Measurements from ENCODE around the gene LCLAT1.

DNA sequence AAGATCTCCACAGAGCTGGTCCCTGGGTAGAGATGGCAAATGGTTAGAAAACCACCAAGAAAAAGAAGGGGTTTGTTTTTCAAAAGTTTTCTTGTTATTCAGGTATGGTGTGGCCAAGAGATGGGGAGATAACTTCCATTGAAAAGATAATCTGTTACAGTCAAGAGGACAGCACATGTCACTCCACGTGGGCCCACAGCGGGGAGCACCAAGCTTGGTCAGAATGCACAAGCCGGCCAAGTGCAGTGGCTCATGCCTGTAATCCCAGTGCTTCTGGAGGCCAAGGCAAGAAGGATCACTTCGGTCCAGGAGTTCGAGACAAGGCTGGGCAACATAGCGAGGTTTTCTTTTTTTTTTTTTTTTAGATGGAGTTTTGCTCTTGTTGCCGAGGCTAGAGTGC is 6.0 kb upstream of the LCLAT1 start:
- TF ChIP-seq, protein P1, sequence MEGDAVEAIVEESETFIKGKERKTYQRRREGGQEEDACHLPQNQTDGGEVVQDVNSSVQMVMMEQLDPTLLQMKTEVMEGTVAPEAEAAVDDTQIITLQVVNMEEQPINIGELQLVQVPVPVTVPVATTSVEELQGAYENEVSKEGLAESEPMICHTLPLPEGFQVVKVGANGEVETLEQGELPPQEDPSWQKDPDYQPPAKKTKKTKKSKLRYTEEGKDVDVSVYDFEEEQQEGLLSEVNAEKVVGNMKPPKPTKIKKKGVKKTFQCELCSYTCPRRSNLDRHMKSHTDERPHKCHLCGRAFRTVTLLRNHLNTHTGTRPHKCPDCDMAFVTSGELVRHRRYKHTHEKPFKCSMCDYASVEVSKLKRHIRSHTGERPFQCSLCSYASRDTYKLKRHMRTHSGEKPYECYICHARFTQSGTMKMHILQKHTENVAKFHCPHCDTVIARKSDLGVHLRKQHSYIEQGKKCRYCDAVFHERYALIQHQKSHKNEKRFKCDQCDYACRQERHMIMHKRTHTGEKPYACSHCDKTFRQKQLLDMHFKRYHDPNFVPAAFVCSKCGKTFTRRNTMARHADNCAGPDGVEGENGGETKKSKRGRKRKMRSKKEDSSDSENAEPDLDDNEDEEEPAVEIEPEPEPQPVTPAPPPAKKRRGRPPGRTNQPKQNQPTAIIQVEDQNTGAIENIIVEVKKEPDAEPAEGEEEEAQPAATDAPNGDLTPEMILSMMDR (IDR thresholded peaks at IDR 0.05; ENCODE audit: low read depth, low read length) = no peak
- TF ChIP-seq EZH2phosphoT487 (IDR thresholded peaks at IDR 0.05; ENCODE audit: low read depth) = no peak

Measured in OCI-LY3 (cell line).